GM12891 (cell line): ENCODE measurements around the gene L3MBTL3.

Experiments
- PAX5 ChIP-seq: IDR thresholded peaks from 2 replicates; pipeline ENCODE4 v1.6.1; 2011; ENCODE audit warnings: low read length, moderate library complexity, mild to moderate bottlenecking; ENCODE audit not compliant: insufficient read depth, severe bottlenecking
- POLR2A ChIP-seq: IDR thresholded peaks from 2 replicates; pipeline ENCODE4 v1.6.1; 2011; ENCODE audit warnings: low read depth, low read length, control low read depth
- POLR2AphosphoS5 ChIP-seq: IDR thresholded peaks from 2 replicates; pipeline ENCODE4 v1.6.1; 2011; ENCODE audit warnings: low read depth, low read length, control low read depth
- POU2F2 ChIP-seq: IDR thresholded peaks from 2 replicates; pipeline ENCODE4 v1.6.1; 2011; ENCODE audit warnings: low read depth, mild to moderate bottlenecking, control low read depth, low read length, moderate library complexity
- TAF1 ChIP-seq: IDR thresholded peaks from 2 replicates; pipeline ENCODE4 v1.6.1; 2011; ENCODE audit warnings: low read depth, low read length, control low read depth

GRCh38 chr6:130069485-130069884 lies 51.1 kb downstream of the L3MBTL3 start:
- TF ChIP-seq POLR2A, result no peak
- TF ChIP-seq TAF1, result no peak
- TF ChIP-seq PAX5, result no peak
- TF ChIP-seq POLR2AphosphoS5, result no peak
- TF ChIP-seq POU2F2, result no peak
